DMS79 treated with DMSO at 0.1 percent for 48 hours (cell line): ENCODE results near the gene NF1.
"Not testable (repeated sequence)": the region's sequence is repeated elsewhere in the genome, so short reads cannot be mapped to it uniquely, and the experiment has no call there.

Experiments used
- DNase-seq: peaks from one replicate; lab custom pipeline; 2025; lab: John Stamatoyannopoulos, UW

Gene NF1

GRCh38 chr17:31295489-31295871 is 200.7 kb downstream of the NF1 start:
- DNase-seq = no peak

DNA sequence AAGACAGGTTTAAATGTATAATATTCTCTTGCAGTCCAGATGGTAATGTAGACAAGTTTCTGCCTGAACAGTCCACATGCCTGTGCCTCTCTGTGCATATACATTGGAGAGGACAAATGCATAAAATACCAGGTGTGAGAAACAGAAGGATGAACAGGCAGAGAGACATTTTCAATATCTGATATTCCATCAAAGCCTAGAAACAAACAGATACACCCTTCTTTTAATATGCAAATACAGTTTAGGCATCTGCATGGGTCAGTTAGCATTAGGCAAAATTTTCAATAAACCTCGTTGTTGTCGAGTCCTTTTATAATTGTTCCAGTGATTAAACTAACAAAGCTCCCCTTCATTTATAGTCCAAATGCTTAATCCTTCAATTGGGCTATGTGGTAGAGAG is 201.4 kb downstream of the NF1 start:
- no peak for DNase-seq

- no peak for DNase-seq
Observed at GRCh38 chr17:31297090-31297489, 202.3 kb downstream of the NF1 start, which contains the start of gene OMG. Gene OMG (minus strand): TSS chr17:31297239. CDS start chr17:31296331, 908 bp downstream.

DNA sequence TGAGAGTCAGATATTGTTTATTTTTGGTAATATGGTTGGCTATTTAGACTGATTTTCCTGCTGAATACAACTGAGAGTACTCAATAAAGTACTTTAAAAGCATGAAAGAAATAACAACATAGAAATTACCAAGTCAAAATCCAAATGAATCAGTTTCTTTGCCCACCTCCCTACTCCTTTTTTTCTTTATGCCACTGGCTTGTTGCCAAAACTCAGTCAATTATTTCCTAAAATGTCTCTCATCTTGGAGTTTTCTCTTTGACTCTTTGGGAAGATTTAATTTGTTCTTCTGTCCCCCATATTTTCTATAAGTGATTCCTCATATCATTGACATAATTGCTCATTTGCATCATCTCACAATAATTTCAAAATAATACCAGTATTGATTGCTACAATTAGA is 204.8 kb downstream of the NF1 start:
- DNase-seq = no peak

DNA sequence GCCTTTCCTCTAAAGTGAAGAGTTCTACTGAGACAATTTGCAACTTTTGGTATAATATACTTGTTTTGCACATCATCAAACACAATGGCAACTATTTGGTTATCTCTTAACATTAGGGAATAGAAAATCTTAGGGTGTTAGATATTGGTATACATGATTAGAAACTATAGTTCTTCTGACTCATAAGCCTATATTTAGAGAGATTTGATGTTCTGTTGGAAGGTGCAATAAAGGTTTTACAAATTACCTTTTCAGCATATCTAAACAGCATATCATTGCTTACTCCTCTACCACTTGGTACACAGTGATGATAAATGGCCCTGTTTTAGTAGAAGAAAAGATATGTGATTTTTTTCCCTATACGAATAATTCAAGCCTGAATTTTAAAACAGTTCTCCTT is 212.9 kb downstream of the NF1 start:
- no peak for DNase-seq

DNA sequence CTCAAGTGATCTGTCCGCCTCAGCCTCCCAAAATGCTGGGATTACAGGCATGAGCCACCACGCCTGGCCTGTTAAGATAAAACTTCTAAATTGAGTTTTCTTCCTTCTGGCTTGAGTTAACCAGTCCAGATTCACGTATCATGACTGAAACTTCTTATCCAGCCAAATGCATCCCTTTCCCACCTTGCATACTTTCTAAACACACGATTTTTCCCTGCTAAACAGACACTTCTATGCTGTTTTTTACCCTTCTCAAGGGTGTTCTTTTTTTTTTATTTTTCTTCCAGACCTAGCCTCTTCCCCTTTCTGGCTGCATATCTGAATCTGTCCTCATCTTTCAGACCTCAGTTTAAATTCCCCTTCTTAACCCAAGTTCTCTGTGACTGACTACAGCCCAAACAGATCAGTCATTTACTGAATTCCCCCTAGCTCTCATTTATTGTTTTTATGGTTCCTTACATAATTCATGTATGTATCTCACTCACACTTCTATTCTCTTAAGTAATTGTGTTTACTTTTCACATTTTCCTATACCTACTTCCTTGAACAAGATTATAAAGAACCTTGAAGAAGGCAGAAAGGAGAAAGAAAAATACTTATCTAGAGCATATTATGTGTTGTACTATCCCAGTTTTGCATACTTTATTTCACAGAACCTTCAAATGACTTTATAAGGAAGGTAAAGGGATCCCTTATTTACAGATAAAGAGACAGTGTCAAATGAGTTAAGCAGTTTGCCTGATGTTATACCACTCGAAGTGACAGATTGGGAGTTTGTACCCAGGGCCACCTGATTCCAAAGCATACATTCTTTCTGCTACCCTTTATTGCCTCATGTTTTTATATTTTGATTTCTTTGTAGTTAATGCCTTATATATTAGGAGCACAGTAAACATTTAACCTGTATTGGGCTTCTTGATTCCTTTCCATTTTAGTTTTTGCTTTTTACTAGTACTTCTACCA is 213.9 kb downstream of the NF1 start:
- DNase-seq = no peak

DNA sequence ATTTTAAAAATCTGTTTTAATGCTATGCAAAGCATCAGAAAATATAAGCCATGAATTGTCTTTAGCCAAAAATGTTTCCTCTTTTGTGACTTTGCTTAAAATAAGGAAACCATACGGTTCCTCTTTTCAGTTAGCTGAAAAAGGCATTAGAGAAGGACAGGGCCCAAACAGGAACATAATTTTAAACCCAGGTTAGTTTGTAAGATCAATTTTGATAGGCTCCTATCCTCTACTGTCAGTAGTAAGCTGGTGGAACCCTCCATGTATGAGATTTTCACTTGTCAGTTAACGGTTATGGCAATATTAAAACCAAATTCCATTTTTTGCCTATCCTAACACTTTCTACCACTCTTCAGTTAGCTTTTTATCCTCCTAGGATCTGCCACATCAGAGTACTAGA is 214.8 kb downstream of the NF1 start:
- DNase-seq = no peak

GRCh38 chr17:31310260-31310659 is 215.5 kb downstream of the NF1 start:
- DNase-seq = no peak

DNA sequence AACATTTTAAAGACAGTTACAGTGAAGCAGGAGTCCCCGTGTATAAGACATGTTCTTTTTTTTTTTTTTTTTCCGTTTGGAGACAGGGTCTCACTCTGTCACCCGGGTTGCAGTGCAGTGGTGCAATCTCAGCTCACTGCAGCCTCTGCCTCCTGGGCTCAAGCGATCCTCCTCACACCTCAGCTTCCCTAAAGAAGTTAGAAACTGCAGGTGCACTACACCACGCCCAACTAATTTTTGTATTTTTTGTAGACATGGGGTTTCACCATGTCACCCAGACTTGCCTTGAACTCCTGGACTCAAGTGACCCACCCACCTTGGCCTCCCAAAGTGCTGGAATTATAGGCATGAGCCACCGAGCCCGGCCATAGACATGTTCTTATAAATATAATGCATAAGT is 216.1 kb downstream of the NF1 start:
- DNase-seq = no peak

GRCh38 chr17:31311526-31311925 is 216.7 kb downstream of the NF1 start:
- DNase-seq = no peak

GRCh38 chr17:31312223-31312622 is 217.4 kb downstream of the NF1 start:
- not testable (repeated sequence) for DNase-seq

- no peak for DNase-seq
Observed at GRCh38 chr17:31313982-31314781, 219.4 kb downstream of the NF1 start, which contains the start of gene EVI2B. Gene EVI2B (minus strand): TSS chr17:31314054. CDS start chr17:31305609, 8,445 bp downstream.

DNA sequence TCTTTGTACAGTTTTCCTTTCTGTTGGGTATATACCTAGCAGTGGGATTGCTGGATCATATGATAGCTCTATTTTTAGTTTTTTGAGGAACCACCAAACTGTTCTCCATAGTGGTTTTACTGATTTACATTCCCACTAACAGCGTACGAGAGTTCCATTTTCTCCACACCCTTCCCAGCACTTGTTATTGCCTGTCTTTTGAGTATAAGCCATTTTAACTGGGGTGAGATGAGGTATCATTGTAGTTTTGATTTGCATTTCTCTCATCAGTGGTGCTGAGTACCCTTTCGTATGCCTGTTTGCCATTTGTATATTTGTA is 220.0 kb downstream of the NF1 start:
- no peak for DNase-seq

DNA sequence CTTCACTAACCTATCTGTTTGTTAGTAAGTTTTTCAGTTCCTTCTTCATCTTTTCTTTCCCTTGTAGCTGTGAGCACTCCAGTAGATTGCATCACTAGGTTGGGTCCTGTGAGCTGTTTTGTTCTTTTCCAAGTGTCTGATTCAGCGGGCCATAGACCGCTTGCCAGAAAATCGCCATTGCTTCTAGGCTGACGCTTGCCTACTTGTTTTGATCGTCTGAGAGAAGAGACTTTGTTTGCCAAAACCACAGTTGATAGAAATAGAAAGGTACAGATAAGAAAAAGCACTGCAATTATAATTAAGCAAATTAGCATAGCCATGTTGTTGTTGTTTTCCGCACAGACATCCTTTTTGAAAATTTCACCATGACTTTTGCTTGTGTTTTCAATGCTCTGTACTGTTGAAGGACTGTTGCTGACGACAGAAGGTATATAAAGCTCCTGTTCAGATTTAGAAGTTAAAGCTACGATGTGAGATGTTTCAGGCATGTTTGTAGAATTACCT is 223.6 kb downstream of the NF1 start:
- DNase-seq = no peak

DNA sequence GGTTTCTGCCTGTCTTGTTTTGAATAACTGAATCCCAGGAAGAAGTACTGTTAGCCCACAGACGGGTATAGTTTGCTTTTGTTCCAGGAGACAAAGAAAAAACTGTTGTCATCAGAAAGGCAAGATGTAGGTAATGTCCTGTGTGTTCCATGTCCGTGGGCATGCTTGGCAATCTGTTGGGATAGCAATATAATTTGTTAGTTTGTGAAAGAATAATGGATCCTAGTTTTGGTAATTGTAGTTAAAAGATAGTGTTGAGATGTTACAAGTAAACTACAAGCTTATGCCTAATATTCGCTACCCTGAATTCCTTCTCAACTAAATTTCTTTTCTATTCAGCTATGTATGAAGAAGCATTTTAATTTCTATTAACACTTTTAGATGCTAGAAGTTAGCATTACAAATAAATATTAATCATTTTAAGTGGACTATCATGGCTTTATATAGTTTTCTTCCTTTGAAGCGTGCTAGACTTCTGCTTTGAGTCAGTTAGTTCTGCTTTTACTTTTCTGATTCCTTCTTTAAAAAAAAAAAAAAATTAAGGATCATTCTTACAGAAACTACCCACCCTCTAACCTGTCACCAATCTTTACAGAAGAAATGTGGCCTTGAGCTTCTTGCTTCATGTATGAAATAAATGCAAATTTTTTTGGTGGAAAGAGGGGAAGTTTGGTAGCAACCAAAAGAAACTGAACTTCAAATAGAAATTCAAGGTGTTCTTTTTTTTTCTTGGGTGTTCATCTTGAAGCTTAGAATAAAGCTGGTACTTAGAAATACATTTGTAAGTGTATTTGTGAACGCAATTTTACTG is 224.3 kb downstream of the NF1 start:
- no peak for DNase-seq

- no peak for DNase-seq
Observed at GRCh38 chr17:31320241-31320640, 225.5 kb downstream of the NF1 start.

DNA sequence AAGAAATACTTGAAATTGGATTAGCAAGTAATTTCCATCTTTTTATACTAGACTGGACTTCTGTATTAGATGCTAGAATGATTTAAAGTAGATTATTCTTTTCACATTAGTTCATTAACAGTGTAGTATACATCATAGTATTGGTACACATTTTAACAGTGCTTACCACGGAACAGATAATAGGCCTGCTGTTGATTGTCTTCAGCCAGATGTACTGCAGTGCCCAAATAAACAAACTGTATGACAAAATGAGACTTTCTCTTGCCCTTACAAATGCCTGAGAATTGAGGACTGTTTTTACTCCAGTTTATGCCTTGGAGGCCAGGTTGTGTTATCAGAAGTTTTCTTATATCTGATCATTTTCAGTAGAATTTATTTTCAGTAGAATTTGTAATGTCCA is 226.0 kb downstream of the NF1 start:
- DNase-seq = no peak

GRCh38 chr17:31321481-31321880 is 226.7 kb downstream of the NF1 start, which contains the start of gene EVI2A:
Gene EVI2A (minus strand): TSS chr17:31321622. CDS start chr17:31319013, 2,609 bp downstream.
- no peak for DNase-seq

- DNase-seq = no peak
Observed at GRCh38 chr17:31321966-31322365, 227.2 kb downstream of the NF1 start.

DNA sequence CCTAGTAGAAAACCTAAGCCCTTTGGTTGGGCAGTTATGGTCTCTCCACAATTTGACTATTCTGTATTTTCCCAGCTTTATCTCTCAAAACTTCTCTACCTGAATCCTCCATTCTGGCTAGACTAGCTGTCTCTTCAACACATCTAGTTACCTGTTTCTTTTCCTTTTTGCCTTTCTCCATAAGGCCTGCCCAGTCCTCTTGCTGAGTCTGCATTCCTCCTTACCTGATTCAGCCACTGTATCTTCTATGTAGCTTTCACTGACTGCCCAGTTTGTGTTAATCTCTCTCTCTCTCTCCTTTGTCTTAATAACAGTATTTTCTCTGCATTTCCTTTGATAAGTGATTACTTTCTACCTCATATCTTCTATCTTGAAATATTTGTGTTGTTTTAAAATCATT is 228.8 kb downstream of the NF1 start:
- DNase-seq = no peak

DNA sequence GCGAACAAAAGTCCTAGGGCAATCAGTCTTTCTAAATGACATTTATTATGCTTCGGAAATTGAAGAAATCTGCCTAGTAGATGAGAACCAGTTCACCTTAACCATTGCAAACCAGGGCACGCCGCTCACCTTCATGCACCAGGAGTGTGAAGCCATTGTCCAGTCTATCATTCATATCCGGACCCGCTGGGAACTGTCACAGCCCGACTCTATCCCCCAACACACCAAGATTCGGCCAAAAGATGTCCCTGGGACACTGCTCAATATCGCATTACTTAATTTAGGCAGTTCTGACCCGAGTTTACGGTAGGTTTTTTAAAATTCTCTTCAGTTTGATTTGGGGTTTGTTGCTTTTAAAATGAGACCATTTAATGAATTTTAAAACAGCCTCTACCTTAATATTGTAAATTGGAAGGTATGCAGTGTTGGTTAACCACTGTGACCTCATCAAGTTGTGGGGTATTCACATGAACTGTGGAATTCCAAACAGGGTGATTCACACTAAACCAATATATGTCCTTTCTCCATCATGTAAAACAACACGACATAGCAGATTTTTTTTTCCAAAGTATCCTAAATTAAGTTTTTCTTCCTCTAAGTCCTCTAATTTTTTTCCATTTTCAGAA is 232.9 kb downstream of the NF1 start:
- DNase-seq = no peak
